SU-DHL-6 (cell line): ENCODE results near the gene NHLRC4.

Experiments used
- H2AFZ ChIP-seq: fragments of 200-600 bp; sonication (generic); 2 replicates; pipeline ENCODE4 v1.6.1; 2014; ENCODE audit warnings: low read depth, mild to moderate bottlenecking, moderate library complexity, mixed read lengths, antibody characterized with exemption, low read length; ENCODE audit not compliant: severe bottlenecking
- H3F3A ChIP-seq: fragments of 200-600 bp; shearing (Covaris generic); 2 replicates; pipeline ENCODE4 v1.6.0; 2016; ENCODE audit warnings: antibody characterized with exemption, mild to moderate bottlenecking; ENCODE audit not compliant: insufficient read depth
- H3K27ac ChIP-seq: fragments of 200-600 bp; sonication (generic); 2 replicates; pipeline ENCODE4 v1.5.1; 2016; ENCODE audit warnings: low read depth, mild to moderate bottlenecking, low read length, moderate library complexity, mixed read lengths
- H3K27me3 ChIP-seq: fragments of 200-600 bp; sonication (generic), shearing (Covaris generic); 2 replicates; pipeline ENCODE4 v1.6.0; 2014; ENCODE audit warnings: mild to moderate bottlenecking, low read length
- H3K36me3 ChIP-seq: fragments of 200-600 bp; sonication (generic); 2 replicates; pipeline ENCODE4 v1.6.1; 2014; ENCODE audit warnings: mild to moderate bottlenecking, low read length, mixed read lengths
- H3K4me2 ChIP-seq: fragments of 300-600, 200-600 bp; shearing (Covaris generic), sonication (generic); 2 replicates; pipeline ENCODE4 v1.6.0; 2014; ENCODE audit warnings: low read length, low read depth, mild to moderate bottlenecking; ENCODE audit not compliant: poor library complexity, severe bottlenecking
- H3K4me3 ChIP-seq: fragments of 200-600 bp; sonication (generic); 2 replicates; pipeline ENCODE4 v1.5.1; 2014; ENCODE audit warnings: antibody characterized with exemption, low read length, mild to moderate bottlenecking, mixed read lengths; ENCODE audit not compliant: insufficient read depth, poor library complexity, severe bottlenecking
- H3K79me2 ChIP-seq: fragments of 200-600 bp; sonication (generic); 2 replicates; pipeline ENCODE4 v1.6.1; 2014; ENCODE audit warnings: mild to moderate bottlenecking, low read length, moderate library complexity; ENCODE audit not compliant: insufficient read depth
- H3K9ac ChIP-seq: fragments of 200-600 bp; sonication (generic); 2 replicates; pipeline ENCODE4 v1.7.0; 2014; ENCODE audit warnings: mild to moderate bottlenecking, low read length
- H3K9me2 ChIP-seq: fragments of 200-600 bp; sonication (generic); replicated peaks from 2 replicates; pipeline ENCODE4 v1.6.1; 2014; ENCODE audit warnings: low read length; ENCODE audit not compliant: insufficient read depth
- H3K9me3 ChIP-seq: fragments of 200-600 bp; sonication (generic); 2 replicates; pipeline ENCODE4 v1.6.1; 2014; ENCODE audit warnings: low read length, mixed read lengths; ENCODE audit not compliant: insufficient read depth
- H4K20me1 ChIP-seq: fragments of 200-600 bp; sonication (generic); 2 replicates; pipeline ENCODE4 v1.6.1; 2014; ENCODE audit warnings: low read depth, mild to moderate bottlenecking, antibody characterized with exemption, low read length, moderate library complexity, mixed read lengths
- EZH2phosphoT487 ChIP-seq: fragments of 200-600 bp; sonication (generic), shearing (Covaris generic); conservative IDR thresholded peaks from 2 replicates; pipeline ENCODE4 v1.6.1; 2018; ENCODE audit warnings: mild to moderate bottlenecking, antibody characterized with exemption, low read length, moderate library complexity, mixed read lengths
- TF ChIP-seq, protein P1 (sequence below): fragments of 200-600 bp; sonication (generic); IDR thresholded peaks from one replicate; pipeline ENCODE4 v1.5.1; 2017; ENCODE audit warnings: antibody characterized with exemption, mild to moderate bottlenecking, low read length, moderate library complexity; ENCODE audit not compliant: insufficient read depth, poor library complexity, severe bottlenecking

Gene NHLRC4

DNA sequence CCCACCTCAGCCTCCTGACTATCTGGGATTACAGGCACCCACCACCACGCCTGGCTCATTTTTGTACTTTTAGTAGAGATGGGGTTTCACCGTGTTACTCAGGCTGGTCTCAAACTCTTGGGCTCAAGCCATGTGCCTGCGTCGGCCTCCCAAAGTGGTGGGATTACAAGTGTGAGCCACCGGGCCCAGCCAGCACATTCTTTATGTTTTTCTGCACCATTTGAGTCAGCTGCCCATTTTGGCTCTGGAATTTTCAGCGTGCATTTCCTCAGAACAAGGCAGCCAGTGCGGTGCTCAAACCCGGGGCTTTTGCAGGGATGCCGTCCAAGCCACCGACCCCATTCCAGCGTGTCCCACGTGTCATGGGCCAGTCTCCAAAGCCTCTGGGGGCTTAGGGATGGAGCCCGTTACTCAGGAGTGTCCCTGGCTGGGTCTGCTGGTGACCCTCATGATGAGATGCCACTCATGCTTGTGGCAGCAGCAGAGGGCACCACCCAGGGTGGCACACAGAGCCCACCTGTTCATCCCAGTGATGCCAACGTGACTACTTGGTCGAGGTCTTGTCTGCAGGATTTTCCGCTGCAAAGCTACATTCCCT lies 19.3 kb downstream of the NHLRC4 start:
- no peak overlapping the region for H3K9ac ChIP-seq
- H4K20me1 ChIP-seq: no peaks in the 10 kb centered on the region
- no peak for TF ChIP-seq EZH2phosphoT487
- TF ChIP-seq, protein P1, sequence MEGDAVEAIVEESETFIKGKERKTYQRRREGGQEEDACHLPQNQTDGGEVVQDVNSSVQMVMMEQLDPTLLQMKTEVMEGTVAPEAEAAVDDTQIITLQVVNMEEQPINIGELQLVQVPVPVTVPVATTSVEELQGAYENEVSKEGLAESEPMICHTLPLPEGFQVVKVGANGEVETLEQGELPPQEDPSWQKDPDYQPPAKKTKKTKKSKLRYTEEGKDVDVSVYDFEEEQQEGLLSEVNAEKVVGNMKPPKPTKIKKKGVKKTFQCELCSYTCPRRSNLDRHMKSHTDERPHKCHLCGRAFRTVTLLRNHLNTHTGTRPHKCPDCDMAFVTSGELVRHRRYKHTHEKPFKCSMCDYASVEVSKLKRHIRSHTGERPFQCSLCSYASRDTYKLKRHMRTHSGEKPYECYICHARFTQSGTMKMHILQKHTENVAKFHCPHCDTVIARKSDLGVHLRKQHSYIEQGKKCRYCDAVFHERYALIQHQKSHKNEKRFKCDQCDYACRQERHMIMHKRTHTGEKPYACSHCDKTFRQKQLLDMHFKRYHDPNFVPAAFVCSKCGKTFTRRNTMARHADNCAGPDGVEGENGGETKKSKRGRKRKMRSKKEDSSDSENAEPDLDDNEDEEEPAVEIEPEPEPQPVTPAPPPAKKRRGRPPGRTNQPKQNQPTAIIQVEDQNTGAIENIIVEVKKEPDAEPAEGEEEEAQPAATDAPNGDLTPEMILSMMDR: no peak
- H3K9me3 ChIP-seq: no peaks in the 10 kb centered on the region
- no peak overlapping the region for H3K4me2 ChIP-seq
- no peaks in the 10 kb centered on the region; the same call in 1 of the 2 replicates for H3F3A ChIP-seq
- H3K79me2 ChIP-seq: 0 out of 2 replicates have a peak, but pooled peaks cover 7% of the 10 kb centered on the region
- H3K36me3 ChIP-seq: no peaks in the 10 kb centered on the region
- no peak overlapping the region for H3K4me3 ChIP-seq
- no peak overlapping the region for H2AFZ ChIP-seq
- H3K27me3 ChIP-seq: no peaks in the 10 kb centered on the region
- no peak overlapping the region for H3K27ac ChIP-seq
- H3K9me2 ChIP-seq: no peaks in the 10 kb centered on the region

DNA sequence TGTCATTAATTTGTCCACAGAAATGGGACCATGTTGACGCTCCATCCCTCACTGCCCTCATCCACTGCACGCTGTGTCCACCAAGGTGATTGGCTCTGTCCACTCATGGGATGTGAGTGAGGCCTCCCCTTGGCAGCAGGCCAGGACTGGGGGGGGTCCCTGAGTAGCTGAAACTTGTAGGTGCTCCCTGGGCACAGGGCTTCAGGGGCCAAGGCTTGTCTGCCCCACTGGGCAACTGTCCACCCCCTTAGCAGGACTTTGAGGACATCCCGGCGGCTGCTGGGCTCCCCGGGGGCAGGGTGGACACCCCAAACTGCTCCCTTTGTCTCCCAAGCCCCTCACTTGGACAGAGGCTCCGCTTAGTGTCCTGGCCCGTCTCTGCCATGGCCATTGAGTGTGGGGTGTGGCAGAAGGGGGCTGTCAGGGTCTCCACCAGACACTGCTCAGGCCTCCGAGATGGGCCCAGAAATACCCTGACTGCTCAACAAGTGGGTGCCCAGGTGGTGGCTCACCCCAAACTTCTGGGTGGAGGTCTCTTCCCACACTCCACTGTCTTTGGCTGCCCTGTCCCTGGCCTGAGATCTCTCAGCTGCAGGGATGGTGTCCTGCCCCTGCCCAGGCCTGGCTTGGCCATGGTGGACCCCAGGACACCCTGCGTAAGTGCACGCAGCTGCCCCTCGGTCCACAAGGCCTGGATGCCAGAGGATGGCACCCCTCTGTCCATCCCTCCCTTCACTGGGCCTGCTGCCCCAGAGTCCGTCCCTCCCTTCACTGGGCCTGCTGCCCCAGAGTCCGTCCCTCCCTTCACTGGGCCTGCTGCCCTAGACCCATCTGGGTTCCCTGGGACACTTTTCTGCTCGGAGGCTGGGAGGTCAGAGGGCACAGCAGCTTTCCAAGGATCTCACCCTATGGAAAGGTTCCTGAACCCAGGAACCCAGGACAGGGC lies 20.1 kb downstream of the NHLRC4 start:
- H3F3A ChIP-seq: no peaks in the 10 kb centered on the region; the same call in 1 of the 2 replicates
- H2AFZ ChIP-seq: no peak overlapping the region
- H3K27ac ChIP-seq: no peak overlapping the region
- no peaks in the 10 kb centered on the region for H3K9me2 ChIP-seq
- H3K4me3 ChIP-seq: no peak overlapping the region
- peak overlapping the region; percentile 90; the same call in 1 of the 2 replicates for H3K9ac ChIP-seq
- H3K27me3 ChIP-seq: no peaks in the 10 kb centered on the region
- peak overlapping the region; percentile 69 for H3K4me2 ChIP-seq
- H3K79me2 ChIP-seq: 0 out of 2 replicates have a peak, but pooled peaks cover 7% of the 10 kb centered on the region
- H4K20me1 ChIP-seq: no peaks in the 10 kb centered on the region
- H3K36me3 ChIP-seq: no peaks in the 10 kb centered on the region
- H3K9me3 ChIP-seq: no peaks in the 10 kb centered on the region
- no peak for TF ChIP-seq EZH2phosphoT487
- TF ChIP-seq, protein P1: no peak

DNA sequence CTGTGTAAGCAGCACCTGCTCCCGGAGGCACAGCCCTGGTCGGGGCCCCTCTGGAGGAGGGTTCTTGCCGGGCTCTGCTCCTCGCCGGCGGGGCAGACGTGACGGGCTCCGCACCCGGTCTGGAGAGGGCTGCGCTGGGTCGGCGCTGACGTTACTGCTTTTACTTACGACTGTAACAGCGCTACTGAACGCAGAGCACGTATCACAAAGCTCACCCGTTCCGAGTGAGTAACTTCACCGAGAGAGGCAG lies 21.8 kb downstream of the NHLRC4 start:
- Histone ChIP-seq H3K4me3 (peak overlapping the region; percentile 65), H3F3A (no peaks in the 10 kb centered on the region; the same call in 1 of the 2 replicates), H3K9me2 (no peaks in the 10 kb centered on the region), H3K27ac (peak overlapping the region; percentile 95), H3K27me3 (no peaks in the 10 kb centered on the region), H3K79me2 (0 out of 2 replicates have a peak, but pooled peaks cover 8% of the 10 kb centered on the region), H3K9me3 (no peaks in the 10 kb centered on the region), H4K20me1 (no peaks in the 10 kb centered on the region), H3K4me2 (peak overlapping the region; percentile 69), H2AFZ (no peak overlapping the region), H3K36me3 (no peaks in the 10 kb centered on the region), H3K9ac (peak overlapping the region; percentile 90)
- TF ChIP-seq EZH2phosphoT487: no peak
